Panc1 (cell line): ENCODE data around the gene SSBP2. TPM values are rescaled to one million over a fixed set of nuclear protein-coding genes. Genes with fewer than 3 reads are reported as not detected.

Source experiments
- ATAC-seq: fragments of 200-7000 bp; cut with Tn5 transposase; 2 replicates; pipeline ENCODE4 v1.9.1; 2020; ENCODE audit warnings: mild to moderate bottlenecking, moderate library complexity
- BruUV-seq: library from RNA; stranded (reverse); fragments of 400-500 nt; replicated peaks from 2 replicates; lab custom pipeline; 2021; lab: Mats Ljungman, UMichigan
- CTCF ChIA-PET: fragments of 300-600 bp; sonication (Branson Sonifier 250); formaldehyde crosslinking; loops from one replicate; lab custom pipeline; 2022; ENCODE audit warnings: antibody characterized with exemption; lab: Charles Lee
- POLR2A ChIA-PET: fragments of 300-600 bp; sonication (Branson Sonifier 250); formaldehyde crosslinking; loops from one replicate; lab custom pipeline; 2022; ENCODE audit warnings: antibody characterized with exemption; lab: Charles Lee
- DNase-seq: peaks from one replicate; pipeline ENCODE4 v3.0.0-alpha.2; 2010; ENCODE audit warnings: low read depth, low spot score
- H3K27ac ChIP-seq: 2 replicates; pipeline ENCODE4 v1.5.1; 2011; ENCODE audit warnings: mild to moderate bottlenecking, low read length, inconsistent platforms
- H3K27me3 ChIP-seq: fragments of 200-500 bp; sonication (Bioruptor generic); 2 replicates; pipeline ENCODE4 v1.6.0; 2014; ENCODE audit warnings: low read length, inconsistent platforms; ENCODE audit not compliant: control insufficient read depth, insufficient read depth
- H3K36me3 ChIP-seq: fragments of 200-500 bp; sonication (Bioruptor generic); 2 replicates; pipeline ENCODE4 v1.5.1; 2014; ENCODE audit warnings: inconsistent platforms, mild to moderate bottlenecking, low read length, moderate library complexity; ENCODE audit not compliant: control insufficient read depth, insufficient read depth
- H3K4me1 ChIP-seq: 2 replicates; pipeline ENCODE4 v1.5.1; 2011; ENCODE audit warnings: inconsistent platforms, mild to moderate bottlenecking, low read length, moderate library complexity; ENCODE audit not compliant: control insufficient read depth, insufficient read depth
- H3K4me3 ChIP-seq, 2 experiments: 2 replicates each; pipeline ENCODE4 v1.5.1; 2011 to 2012; ENCODE audit warnings: low read depth in 2 of 2, low read length in 2 of 2, mild to moderate bottlenecking in 2 of 2, inconsistent platforms in 1 of 2, moderate library complexity in 1 of 2
- H3K9me3 ChIP-seq: fragments of 200-500 bp; sonication (Bioruptor generic); 2 replicates; pipeline ENCODE4 v1.5.1; 2014; ENCODE audit warnings: low read depth, mild to moderate bottlenecking, inconsistent platforms, low read length, moderate library complexity; ENCODE audit not compliant: control insufficient read depth, insufficient read depth
- POLR2AphosphoS5 ChIP-seq: IDR thresholded peaks from 2 replicates; pipeline ENCODE4 v1.6.1; 2012; ENCODE audit warnings: mild to moderate bottlenecking, low read depth, low read length, moderate library complexity
- REST ChIP-seq, 2 experiments: IDR thresholded peaks; 2 replicates each; pipeline ENCODE4 v1.6.1; 2011 to 2012; ENCODE audit warnings: low read depth in 2 of 2, control low read depth in 1 of 2, low read length in 1 of 2, mild to moderate bottlenecking in 1 of 2, moderate library complexity in 1 of 2; ENCODE audit not compliant: insufficient read depth in 1 of 2
- SIN3A ChIP-seq: IDR thresholded peaks from 2 replicates; pipeline ENCODE4 v1.6.1; 2012; ENCODE audit warnings: low read depth, mild to moderate bottlenecking, low read length, moderate library complexity, borderline replicate concordance; ENCODE audit not compliant: insufficient read depth
- TCF7L2 ChIP-seq: IDR thresholded peaks from 2 replicates; pipeline ENCODE4 v1.6.1; 2011; ENCODE audit warnings: mild to moderate bottlenecking, low read depth, low read length, inconsistent platforms
- in situ Hi-C: cut with HindIII; loops from 2 replicates; pipeline ENCODE4 v1.10.0; 2016; ENCODE audit warnings: low sequenced_read_pairs, low pct_unique_long_range_greater_than_20kb
- intact Hi-C: fragments of 100-400 bp; cut with micrococcal nuclease; formaldehyde crosslinking; loops from one replicate; pipeline ENCODE4 v1.10.0; 2022; ENCODE audit not compliant: unreplicated experiment
- total RNA-seq: library from RNA; stranded (reverse); gene quantifications from one replicate; pipeline ENCODE4 v1.2.1, GENCODE V29; 2021; ENCODE audit not compliant: unreplicated experiment
- TF ChIP-seq, protein P1 (sequence below): fragments of 450-650 bp; IDR thresholded peaks from 2 replicates; pipeline ENCODE4 v1.5.1; 2017; ENCODE audit warnings: mild to moderate bottlenecking

Gene SSBP2
- total RNA-seq, 1 experiment from 2014 or later = 16.3 TPM

- intact Hi-C loops = no loop called here
- DNase-seq (no peak), ATAC-seq (no peak)
- ChIA-PET POLR2A (no interaction called here), CTCF (no interaction called here)
- H3K27ac ChIP-seq = no peak overlapping the region
- H3K27me3 ChIP-seq = no peaks in the 10 kb centered on the region
- BruUV-seq = no TSS peak
- in situ Hi-C loops = no loop called here
- H3K4me1 ChIP-seq = no peaks in the 10 kb centered on the region
- H3K36me3 ChIP-seq = no peaks in the 10 kb centered on the region
- no peak overlapping the region for H3K4me3 ChIP-seq
- H3K9me3 ChIP-seq = peaks cover 6% of the 10 kb centered on the region; the same call in 1 of the 2 replicates
- TF ChIP-seq SIN3A (no peak), TCF7L2 (no peak), REST (IDR thresholded peaks at IDR 0.05; ENCODE audit: insufficient read depth in 1 of 2, low read depth in 2 of 2, low read length in 1 of 2) (no peak), POLR2AphosphoS5 (no peak)
- TF ChIP-seq, protein P1, sequence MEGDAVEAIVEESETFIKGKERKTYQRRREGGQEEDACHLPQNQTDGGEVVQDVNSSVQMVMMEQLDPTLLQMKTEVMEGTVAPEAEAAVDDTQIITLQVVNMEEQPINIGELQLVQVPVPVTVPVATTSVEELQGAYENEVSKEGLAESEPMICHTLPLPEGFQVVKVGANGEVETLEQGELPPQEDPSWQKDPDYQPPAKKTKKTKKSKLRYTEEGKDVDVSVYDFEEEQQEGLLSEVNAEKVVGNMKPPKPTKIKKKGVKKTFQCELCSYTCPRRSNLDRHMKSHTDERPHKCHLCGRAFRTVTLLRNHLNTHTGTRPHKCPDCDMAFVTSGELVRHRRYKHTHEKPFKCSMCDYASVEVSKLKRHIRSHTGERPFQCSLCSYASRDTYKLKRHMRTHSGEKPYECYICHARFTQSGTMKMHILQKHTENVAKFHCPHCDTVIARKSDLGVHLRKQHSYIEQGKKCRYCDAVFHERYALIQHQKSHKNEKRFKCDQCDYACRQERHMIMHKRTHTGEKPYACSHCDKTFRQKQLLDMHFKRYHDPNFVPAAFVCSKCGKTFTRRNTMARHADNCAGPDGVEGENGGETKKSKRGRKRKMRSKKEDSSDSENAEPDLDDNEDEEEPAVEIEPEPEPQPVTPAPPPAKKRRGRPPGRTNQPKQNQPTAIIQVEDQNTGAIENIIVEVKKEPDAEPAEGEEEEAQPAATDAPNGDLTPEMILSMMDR = no peak
Measured at GRCh38 chr5:81773574-81773973, 22.7 kb upstream of the SSBP2 start.

DNA sequence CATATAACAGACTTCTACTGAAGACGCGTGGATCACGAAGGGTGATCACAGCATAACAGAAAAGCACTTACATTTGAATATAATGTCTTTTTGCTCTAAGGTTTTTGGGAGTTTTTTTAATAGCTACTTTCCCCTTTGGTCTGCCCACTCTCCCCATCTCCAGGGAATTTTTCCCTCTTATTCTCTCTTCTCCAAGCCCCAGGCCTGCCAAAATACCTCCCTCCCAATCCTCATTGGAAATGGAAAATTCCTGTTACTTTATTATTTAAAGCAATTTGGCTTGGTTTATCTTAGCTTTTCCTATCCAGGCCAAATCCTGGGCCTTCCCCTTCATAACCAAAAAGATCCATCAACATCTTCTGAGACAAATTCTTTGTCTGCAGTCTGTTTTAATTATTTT is 22.3 kb upstream of the SSBP2 start:
- Histone ChIP-seq H3K4me1 (no peaks in the 10 kb centered on the region), H3K27me3 (no peaks in the 10 kb centered on the region), H3K27ac (no peak overlapping the region), H3K4me3 (no peak overlapping the region), H3K9me3 (peaks cover 3% of the 10 kb centered on the region; the same call in 1 of the 2 replicates), H3K36me3 (no peaks in the 10 kb centered on the region)
- ChIA-PET POLR2A (no interaction called here), CTCF (interaction anchor here (0.5 kb wide), 1 partner anchor 338 kb away, joined by 6 read pairs; no protein-coding TSS in a partner anchor)
- TF ChIP-seq, protein P1 = no peak
- TF ChIP-seq SIN3A (no peak), REST (IDR thresholded peaks at IDR 0.05; ENCODE audit: insufficient read depth in 1 of 2, low read depth in 2 of 2, low read length in 1 of 2) (no peak), TCF7L2 (no peak), POLR2AphosphoS5 (no peak)
- in situ Hi-C loops = no loop called here
- ATAC-seq (no peak), DNase-seq (no peak)
- no TSS peak for BruUV-seq
- intact Hi-C loops = no loop called here
